ENCODE results near the gene ADCYAP1R1.

ADCYAP1R1 gene

DNA sequence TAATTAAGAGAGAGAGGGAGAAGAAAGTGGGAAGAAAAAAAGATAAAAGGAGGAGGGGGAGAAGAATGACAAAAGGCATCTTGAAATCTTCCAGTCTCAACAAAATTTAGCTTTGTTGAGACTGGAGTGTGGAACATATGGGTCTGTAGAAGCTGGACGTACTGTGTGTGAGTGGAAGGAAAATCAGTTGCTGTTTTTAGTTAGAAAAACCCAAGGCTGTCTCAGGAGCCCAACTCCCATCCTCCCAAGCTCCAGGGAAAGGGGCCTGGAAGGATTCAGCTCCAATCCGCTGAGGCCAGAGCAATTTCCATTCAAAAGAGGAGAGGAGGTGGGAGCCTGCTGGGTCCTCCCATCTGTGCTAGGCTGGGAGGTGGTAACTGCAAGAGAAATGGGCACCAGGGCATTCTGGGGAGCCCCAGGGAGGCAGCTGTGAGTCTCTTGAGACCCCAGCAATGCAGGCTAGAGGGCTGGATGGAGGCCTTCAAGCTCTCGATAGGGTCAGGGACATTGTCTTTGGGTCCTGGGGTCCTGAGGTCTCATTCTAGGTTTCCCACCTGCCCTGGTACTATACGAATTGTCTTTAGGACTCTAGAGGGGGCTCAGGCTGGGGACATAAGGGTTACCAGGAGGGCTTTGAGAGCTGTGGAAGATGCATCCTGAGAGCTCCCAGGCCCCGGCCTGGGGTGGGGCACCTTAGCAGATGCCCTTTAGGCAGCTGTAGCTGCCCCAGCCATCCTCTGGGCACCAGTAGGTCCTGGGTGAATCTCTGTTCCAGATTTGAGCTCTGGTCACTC lies 21.4 kb downstream of the ADCYAP1R1 start:
- H3K27me3 ChIP-seq (ENCODE audit: control insufficient read depth, insufficient read depth, low read length): no peaks in the 10 kb centered on the region
- no peaks in the 10 kb centered on the region for H3K9me3 ChIP-seq (ENCODE audit: control insufficient read depth, low read depth, low read length)
- no peak overlapping the region for H3K4me3 ChIP-seq (ENCODE audit: low read length)
- H3K27ac ChIP-seq (ENCODE audit: low read length): no peak overlapping the region
- H3K4me1 ChIP-seq (ENCODE audit: control insufficient read depth, low read depth, low read length): peaks cover 5% of the 10 kb centered on the region
- H3K9ac ChIP-seq (ENCODE audit: low read length): no peak overlapping the region
- H3K36me3 ChIP-seq (ENCODE audit: control insufficient read depth, low read depth, low read length): no peaks in the 10 kb centered on the region

DNA sequence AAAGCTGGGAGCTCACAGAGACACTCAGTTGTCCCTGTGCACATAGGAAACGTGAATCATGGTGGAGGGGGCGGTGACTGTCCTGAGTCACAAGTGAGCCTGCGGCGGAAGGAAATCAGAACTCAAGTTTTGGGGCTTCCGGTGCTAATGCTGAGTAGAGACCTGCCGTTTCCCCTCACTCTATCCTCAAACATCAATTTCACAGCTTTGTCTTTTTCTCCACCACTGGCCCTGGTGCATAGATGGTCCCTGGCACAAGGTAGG lies 21.9 kb downstream of the ADCYAP1R1 start:
- Histone ChIP-seq H3K9me3 (ENCODE audit: control insufficient read depth, low read depth, low read length) (no peaks in the 10 kb centered on the region), H3K27me3 (ENCODE audit: control insufficient read depth, insufficient read depth, low read length) (no peaks in the 10 kb centered on the region), H3K9ac (ENCODE audit: low read length) (no peak overlapping the region)

DNA sequence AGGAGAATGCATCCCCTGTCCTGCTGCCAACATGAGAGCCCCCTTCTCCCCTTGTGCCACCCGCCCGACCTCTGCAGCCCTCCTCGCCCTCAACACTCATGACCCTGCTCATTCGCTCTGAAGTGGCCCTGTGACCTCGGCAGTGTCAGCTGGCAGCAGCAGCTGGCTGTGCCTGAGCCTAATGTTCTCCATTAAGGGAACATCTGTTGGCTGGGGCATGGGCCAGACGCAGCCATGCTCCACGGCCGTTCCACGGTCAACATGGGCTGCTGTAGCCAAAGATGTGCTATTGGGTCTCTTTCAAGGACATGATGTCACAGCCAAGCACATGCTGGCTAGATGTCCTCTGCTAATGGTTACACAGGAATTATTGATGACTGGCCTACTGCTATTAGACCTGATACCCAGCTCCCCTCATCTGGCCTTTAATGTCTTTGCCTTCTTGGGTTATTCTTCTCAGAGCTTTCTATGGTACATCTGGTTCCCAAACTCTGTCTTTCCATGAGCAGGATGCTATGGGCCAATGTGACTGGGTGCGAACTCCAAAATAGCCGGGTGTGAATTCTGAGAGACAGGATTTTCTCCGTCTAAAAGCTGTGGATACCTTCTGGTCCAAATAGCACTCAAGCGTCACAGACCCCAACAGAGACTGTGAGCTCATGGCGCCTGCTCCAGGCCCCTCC lies 22.4 kb downstream of the ADCYAP1R1 start:
- Histone ChIP-seq H3K27ac (ENCODE audit: low read length) (no peak overlapping the region), H3K36me3 (ENCODE audit: control insufficient read depth, low read depth, low read length) (no peaks in the 10 kb centered on the region), H3K4me3 (ENCODE audit: low read length) (no peak overlapping the region), H3K27me3 (ENCODE audit: control insufficient read depth, insufficient read depth, low read length) (no peaks in the 10 kb centered on the region), H3K4me1 (ENCODE audit: control insufficient read depth, low read depth, low read length) (peaks cover 5% of the 10 kb centered on the region), H3K9ac (ENCODE audit: low read length) (no peak overlapping the region), H3K9me3 (ENCODE audit: control insufficient read depth, low read depth, low read length) (no peaks in the 10 kb centered on the region)

More for the DNA sequence above, 21.9 kb downstream of the ADCYAP1R1 start:
- peaks cover 5% of the 10 kb centered on the region for H3K4me1 ChIP-seq (ENCODE audit: control insufficient read depth, low read depth, low read length)
- H3K36me3 ChIP-seq (ENCODE audit: control insufficient read depth, low read depth, low read length): no peaks in the 10 kb centered on the region
- no peak overlapping the region for H3K4me3 ChIP-seq (ENCODE audit: low read length)
- H3K27ac ChIP-seq (ENCODE audit: low read length): no peak overlapping the region

DNA sequence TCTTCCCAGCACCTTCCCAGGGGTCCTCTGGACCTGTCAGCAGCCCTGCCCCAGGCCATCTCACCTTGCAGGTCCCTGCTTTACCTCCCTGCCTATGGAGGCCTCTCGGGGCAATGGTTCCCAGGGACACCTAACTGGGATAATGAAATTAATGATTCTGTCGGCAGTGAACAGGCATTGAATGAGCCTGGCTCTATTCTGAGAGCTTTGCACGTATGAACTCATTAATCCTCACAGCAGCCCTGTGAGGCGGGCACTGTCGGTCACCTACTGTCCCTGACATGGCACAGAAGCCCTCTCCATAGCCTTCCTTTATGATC lies 22.9 kb downstream of the ADCYAP1R1 start:
- H3K9me3 ChIP-seq (ENCODE audit: control insufficient read depth, low read depth, low read length): no peaks in the 10 kb centered on the region
- no peaks in the 10 kb centered on the region for H3K27me3 ChIP-seq (ENCODE audit: control insufficient read depth, insufficient read depth, low read length)
- no peak overlapping the region for H3K4me3 ChIP-seq (ENCODE audit: low read length)
- H3K36me3 ChIP-seq (ENCODE audit: control insufficient read depth, low read depth, low read length): no peaks in the 10 kb centered on the region
- H3K27ac ChIP-seq (ENCODE audit: low read length): no peak overlapping the region
- peaks cover 5% of the 10 kb centered on the region for H3K4me1 ChIP-seq (ENCODE audit: control insufficient read depth, low read depth, low read length)
- no peak overlapping the region for H3K9ac ChIP-seq (ENCODE audit: low read length)

DNA sequence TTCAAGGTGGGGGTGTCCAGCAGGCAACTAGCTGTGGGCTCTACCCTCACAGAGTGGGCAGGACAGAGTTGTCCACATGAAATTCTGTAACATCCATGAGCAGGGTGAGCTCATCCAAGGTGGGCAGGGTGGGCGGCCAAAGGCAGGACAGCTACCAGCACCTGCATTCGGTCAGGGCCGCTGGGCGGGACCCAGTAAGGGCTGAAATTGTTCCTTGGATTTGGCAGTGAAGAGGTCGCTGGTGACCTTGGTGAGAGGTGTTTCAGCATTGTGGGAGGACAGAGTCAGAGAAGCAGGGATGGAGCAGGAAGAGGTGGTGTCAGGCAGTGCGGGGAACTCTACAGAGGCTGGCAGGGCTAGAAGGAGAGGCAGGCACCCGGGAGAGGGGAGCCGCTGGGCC lies 23.9 kb downstream of the ADCYAP1R1 start:
- H3K36me3 ChIP-seq (ENCODE audit: control insufficient read depth, low read depth, low read length): no peaks in the 10 kb centered on the region
- no peak overlapping the region for H3K27ac ChIP-seq (ENCODE audit: low read length)
- no peak overlapping the region for H3K4me3 ChIP-seq (ENCODE audit: low read length)
- peaks cover 5% of the 10 kb centered on the region for H3K4me1 ChIP-seq (ENCODE audit: control insufficient read depth, low read depth, low read length)
- no peak overlapping the region for H3K9ac ChIP-seq (ENCODE audit: low read length)
- H3K9me3 ChIP-seq (ENCODE audit: control insufficient read depth, low read depth, low read length): no peaks in the 10 kb centered on the region
- H3K27me3 ChIP-seq (ENCODE audit: control insufficient read depth, insufficient read depth, low read length): no peaks in the 10 kb centered on the region

DNA sequence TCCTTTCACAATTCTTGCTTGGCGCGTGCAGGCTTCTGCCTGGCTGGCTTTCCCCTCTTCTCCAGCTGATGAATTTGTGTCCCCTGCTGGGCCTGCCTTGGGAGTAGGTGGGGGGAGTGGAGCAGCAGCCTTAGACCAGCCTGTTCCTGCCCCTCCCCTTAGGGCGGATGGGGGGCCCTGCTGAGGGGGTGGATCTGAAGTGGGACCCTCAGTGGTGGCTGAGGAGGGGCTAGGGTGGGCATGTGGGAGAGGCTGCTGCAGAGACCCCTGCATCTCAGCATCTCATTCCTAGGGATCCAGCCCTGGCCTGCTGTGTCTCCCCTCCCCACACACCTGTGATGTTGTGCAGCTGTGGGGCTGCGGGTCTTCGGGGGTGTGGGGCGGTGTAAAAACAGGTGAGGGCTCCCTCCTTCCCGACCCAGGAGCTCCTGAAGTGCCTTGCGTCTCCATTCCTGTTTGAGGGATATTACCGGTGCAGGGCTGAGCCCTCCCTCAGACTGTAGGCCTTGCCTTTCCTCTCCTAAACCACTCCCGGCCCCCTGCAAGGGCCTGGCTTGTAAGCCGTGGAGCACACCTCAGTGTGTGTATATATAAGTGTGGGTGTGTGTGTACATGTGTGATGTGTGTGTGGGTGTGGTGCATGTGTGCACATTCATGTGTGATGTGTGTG lies 24.7 kb downstream of the ADCYAP1R1 start:
- Histone ChIP-seq H3K4me3 (ENCODE audit: low read length) (no peak overlapping the region), H3K9ac (ENCODE audit: low read length) (no peak overlapping the region), H3K4me1 (ENCODE audit: control insufficient read depth, low read depth, low read length) (peaks cover 5% of the 10 kb centered on the region), H3K9me3 (ENCODE audit: control insufficient read depth, low read depth, low read length) (no peaks in the 10 kb centered on the region), H3K27me3 (ENCODE audit: control insufficient read depth, insufficient read depth, low read length) (no peaks in the 10 kb centered on the region), H3K36me3 (ENCODE audit: control insufficient read depth, low read depth, low read length) (no peaks in the 10 kb centered on the region), H3K27ac (ENCODE audit: low read length) (no peak overlapping the region)

DNA sequence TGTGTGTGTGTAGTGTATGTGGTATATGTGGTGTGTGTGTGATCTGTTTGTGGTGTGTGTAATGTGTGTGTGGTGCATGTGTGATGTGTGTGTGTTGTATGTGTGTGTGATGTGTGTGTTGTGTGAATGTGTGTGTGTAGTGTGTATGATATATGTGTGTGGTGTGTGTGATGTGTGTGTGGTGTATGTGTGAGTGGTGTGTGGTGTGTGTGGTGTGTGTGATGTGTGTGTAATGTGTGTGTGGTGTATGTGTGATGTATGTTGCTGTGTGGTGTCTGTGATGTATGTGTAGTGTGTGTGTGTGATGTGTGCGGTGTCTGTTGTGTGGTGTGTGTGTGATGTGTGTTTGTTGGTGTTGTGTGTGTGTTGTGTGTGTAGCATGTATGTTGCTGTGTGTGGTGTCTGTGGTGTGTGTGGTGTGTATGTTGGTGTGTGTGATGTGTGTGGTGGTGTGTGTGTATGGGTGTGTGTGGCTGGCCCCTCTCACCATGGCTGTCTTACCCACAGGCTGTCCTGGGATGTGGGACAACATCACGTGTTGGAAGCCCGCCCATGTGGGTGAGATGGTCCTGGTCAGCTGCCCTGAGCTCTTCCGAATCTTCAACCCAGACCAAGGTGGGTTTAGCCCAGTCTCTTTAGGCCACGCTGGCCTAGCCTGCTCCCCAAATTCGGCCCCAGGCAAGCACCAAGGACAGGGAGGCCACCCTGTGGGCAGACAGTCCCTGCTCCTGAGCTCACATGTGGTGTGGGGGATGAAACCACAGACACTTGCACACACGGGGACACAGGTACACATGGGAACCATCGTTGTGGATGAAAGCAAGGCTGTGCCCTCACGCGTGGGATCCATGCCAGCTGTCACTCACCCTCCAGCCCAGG lies 25.6 kb downstream of the ADCYAP1R1 start:
- Histone ChIP-seq H3K9me3 (ENCODE audit: control insufficient read depth, low read depth, low read length) (no peaks in the 10 kb centered on the region), H3K27me3 (ENCODE audit: control insufficient read depth, insufficient read depth, low read length) (no peaks in the 10 kb centered on the region), H3K4me1 (ENCODE audit: control insufficient read depth, low read depth, low read length) (peaks cover 5% of the 10 kb centered on the region), H3K27ac (ENCODE audit: low read length) (no peak overlapping the region), H3K9ac (ENCODE audit: low read length) (no peak overlapping the region), H3K4me3 (ENCODE audit: low read length) (no peak overlapping the region), H3K36me3 (ENCODE audit: control insufficient read depth, low read depth, low read length) (no peaks in the 10 kb centered on the region)

DNA sequence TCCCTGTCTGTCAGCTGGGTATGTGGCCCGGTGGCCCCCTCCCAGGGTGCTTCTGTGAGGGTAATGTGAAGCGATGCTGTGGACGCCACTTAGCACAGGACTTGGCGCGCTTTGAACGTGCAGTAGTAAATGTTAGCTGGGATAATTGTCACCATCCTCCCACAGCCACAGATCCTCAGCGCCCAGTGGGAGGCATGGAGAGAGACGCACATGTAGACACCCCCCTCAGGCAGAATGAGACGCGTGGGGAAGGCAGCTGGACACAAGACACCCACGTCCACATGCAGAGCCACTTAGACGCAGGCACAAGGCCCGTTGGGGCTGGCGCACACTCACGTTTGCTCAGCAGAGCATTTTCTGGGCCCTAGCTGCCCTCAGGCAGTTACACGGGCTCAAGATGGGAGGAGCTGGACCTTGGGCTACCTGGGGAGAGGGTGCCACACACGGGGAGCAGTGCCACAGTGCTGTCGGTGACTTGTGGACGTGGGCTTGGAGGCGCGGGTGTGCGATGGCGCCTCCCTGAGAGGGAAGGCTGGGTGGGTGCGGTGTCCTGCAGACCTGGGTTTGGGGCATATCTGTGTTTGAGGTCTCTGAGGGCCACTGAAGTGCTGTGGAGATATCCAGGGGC lies 26.4 kb downstream of the ADCYAP1R1 start:
- Histone ChIP-seq H3K27ac (ENCODE audit: low read length) (no peak overlapping the region), H3K27me3 (ENCODE audit: control insufficient read depth, insufficient read depth, low read length) (no peaks in the 10 kb centered on the region), H3K9ac (ENCODE audit: low read length) (no peak overlapping the region), H3K4me1 (ENCODE audit: control insufficient read depth, low read depth, low read length) (no peaks in the 10 kb centered on the region), H3K36me3 (ENCODE audit: control insufficient read depth, low read depth, low read length) (no peaks in the 10 kb centered on the region), H3K4me3 (ENCODE audit: low read length) (no peak overlapping the region), H3K9me3 (ENCODE audit: control insufficient read depth, low read depth, low read length) (no peaks in the 10 kb centered on the region)

DNA sequence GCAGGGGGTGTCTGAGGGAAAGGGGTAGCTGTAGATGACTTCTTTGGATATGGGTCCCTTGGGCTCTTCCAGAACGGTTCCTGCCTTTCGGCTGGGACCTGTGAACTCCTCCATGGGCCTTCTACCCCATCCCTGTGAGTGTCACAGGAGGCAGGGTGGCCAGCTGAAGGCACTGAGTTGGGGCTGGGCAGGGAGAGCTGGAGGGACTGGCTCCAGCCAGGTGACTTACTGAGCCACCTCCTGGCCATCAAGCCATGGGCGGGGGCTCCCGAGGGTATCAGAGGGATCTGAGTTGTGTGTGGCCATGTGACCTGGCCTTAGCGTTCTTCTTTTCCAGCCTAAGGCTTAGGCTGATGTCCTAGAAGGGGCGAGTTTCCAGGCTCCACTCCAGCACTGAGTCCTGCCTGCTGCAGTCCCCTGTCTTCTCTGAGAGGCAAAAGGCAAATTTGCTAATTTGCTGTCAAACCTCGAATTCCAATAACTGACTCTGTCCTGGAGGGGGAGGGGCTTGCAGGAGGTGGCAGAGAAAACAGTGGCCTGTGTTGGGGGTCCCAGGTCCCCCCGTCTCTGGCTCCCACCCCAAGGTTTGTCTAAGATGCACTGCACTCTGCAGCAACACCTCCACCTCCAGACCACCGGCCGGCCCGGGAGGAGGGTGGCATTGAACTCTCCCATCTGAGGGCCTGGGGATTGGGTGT lies 27.2 kb downstream of the ADCYAP1R1 start:
- no peak overlapping the region for H3K4me3 ChIP-seq (ENCODE audit: low read length)
- no peak overlapping the region for H3K27ac ChIP-seq (ENCODE audit: low read length)
- H3K9me3 ChIP-seq (ENCODE audit: control insufficient read depth, low read depth, low read length): no peaks in the 10 kb centered on the region
- H3K36me3 ChIP-seq (ENCODE audit: control insufficient read depth, low read depth, low read length): no peaks in the 10 kb centered on the region
- no peaks in the 10 kb centered on the region for H3K4me1 ChIP-seq (ENCODE audit: control insufficient read depth, low read depth, low read length)
- H3K9ac ChIP-seq (ENCODE audit: low read length): no peak overlapping the region
- no peaks in the 10 kb centered on the region for H3K27me3 ChIP-seq (ENCODE audit: control insufficient read depth, insufficient read depth, low read length)

DNA sequence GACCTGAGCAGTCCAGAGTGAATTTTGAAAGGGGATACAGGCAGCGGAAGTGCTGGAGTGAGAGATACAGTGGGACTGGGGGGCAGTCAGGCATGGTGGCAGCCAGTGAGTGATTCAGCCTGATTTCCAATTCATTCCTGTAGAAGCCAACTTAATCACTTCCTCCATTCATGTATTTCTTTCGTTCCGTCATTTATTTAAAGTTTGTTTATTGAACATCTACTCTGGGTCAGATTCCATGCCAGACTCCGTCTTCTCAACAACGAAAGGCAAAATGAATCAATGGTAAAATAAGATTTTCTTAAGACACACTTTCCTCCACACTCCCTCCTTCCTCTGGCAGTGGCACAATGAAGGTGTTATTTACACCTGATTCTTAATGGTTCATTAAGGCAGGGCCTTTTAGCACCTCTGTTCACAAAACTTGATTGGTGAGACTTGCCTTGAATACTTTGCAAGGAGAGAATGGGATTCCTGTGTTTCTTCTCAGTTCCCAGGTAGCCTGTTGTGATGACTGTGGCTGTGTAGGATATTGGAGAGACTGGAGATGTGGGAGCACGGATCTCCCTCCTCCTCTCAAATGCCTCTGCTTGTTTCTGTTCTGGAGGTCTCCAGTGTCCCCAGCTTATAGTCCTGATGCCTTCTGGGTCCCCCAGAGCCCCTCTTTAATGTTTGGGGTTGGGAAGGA lies 27.9 kb downstream of the ADCYAP1R1 start:
- Histone ChIP-seq H3K4me3 (ENCODE audit: low read length) (no peak overlapping the region), H3K27me3 (ENCODE audit: control insufficient read depth, insufficient read depth, low read length) (no peaks in the 10 kb centered on the region), H3K27ac (ENCODE audit: low read length) (no peak overlapping the region), H3K9me3 (ENCODE audit: control insufficient read depth, low read depth, low read length) (no peaks in the 10 kb centered on the region), H3K36me3 (ENCODE audit: control insufficient read depth, low read depth, low read length) (no peaks in the 10 kb centered on the region), H3K9ac (ENCODE audit: low read length) (no peak overlapping the region), H3K4me1 (ENCODE audit: control insufficient read depth, low read depth, low read length) (no peaks in the 10 kb centered on the region)

Data from iPS-18a (cell line).